ENCODE measurements around the gene LCLAT1.

DNA sequence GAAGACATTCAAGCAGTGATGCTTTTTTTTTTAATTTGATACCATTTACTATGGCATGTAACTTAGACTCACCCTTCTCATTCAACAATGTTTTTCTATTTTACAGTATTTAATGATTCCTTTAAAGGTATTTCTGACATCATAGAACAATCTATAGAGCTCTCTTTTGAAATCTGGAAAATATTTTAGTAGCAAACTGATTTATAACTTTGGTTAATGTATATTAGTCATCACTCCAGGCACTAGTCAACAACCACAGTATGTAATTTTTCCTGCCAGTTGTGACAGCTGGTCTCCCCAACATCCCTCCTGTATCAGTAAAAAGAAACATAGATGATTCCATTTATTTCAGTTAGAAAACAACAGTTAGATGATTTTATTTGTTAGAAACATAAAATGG is 122.9 kb downstream of the LCLAT1 start:
- TF ChIP-seq CTCF (IDR thresholded peaks at IDR 0.05) (no peak), POLR2A (IDR thresholded peaks at IDR 0.05) (no peak)

Measured in thyroid gland (tissue), 4 donors.